OCI-LY3 (cell line): ENCODE data around the gene PLPP2.
"Not testable (repeated sequence)": the region's sequence is repeated elsewhere in the genome, so short reads cannot be mapped to it uniquely, and the experiment has no call there.

ENCODE experiments used
- CTCF ChIP-seq: fragments of 200-600, 300-600 bp; sonication (generic); IDR thresholded peaks from 2 replicates; pipeline ENCODE4 v1.5.1; 2014; ENCODE audit warnings: antibody characterized with exemption, low read length, low read depth
- EZH2phosphoT487 ChIP-seq: fragments of 200-600 bp; shearing (Covaris generic); IDR thresholded peaks from 2 replicates; pipeline ENCODE4 v1.6.1; 2018; ENCODE audit warnings: antibody characterized with exemption, mixed run types, low read depth

GRCh38 chr19:252421-253186 is 38.6 kb downstream of the PLPP2 start:
- TF ChIP-seq CTCF, EZH2phosphoT487: not testable (repeated sequence)
